MM.1S (cell line): ENCODE data around the gene TBX18.

Experiments
- DNase-seq: peaks from one replicate; pipeline ENCODE4 v3.0.0-alpha.2; 2015
- H2AFZ ChIP-seq: fragments of 300-600 bp; sonication (generic); 2 replicates; pipeline ENCODE4 v1.6.0; 2016; ENCODE audit warnings: antibody characterized with exemption, low read length
- H3F3A ChIP-seq: fragments of 300-600 bp; sonication (generic); 2 replicates; pipeline ENCODE4 v1.6.1; 2016; ENCODE audit warnings: mild to moderate bottlenecking, antibody characterized with exemption, low read length, moderate library complexity, mixed read lengths; ENCODE audit not compliant: insufficient read depth
- H3K27ac ChIP-seq: fragments of 300-600 bp; sonication (generic); 2 replicates; pipeline ENCODE4 v1.5.1; 2016; ENCODE audit warnings: mild to moderate bottlenecking, low read length
- H3K27me3 ChIP-seq: fragments of 300-600 bp; sonication (generic); replicated peaks from 2 replicates; pipeline ENCODE4 v1.6.0; 2016; ENCODE audit warnings: low read length; ENCODE audit not compliant: insufficient read depth
- H3K36me3 ChIP-seq: fragments of 300-600 bp; sonication (generic); replicated peaks from 2 replicates; pipeline ENCODE4 v1.6.1; 2016; ENCODE audit warnings: mild to moderate bottlenecking, low read length, mixed read lengths; ENCODE audit not compliant: insufficient read depth
- H3K4me1 ChIP-seq: fragments of 300-600 bp; sonication (generic); 2 replicates; pipeline ENCODE4 v1.6.1; 2016; ENCODE audit warnings: low read length, mixed read lengths
- H3K4me2 ChIP-seq: fragments of 300-600 bp; sonication (generic); 2 replicates; pipeline ENCODE4 v1.6.0; 2016; ENCODE audit warnings: low read depth, low read length
- H3K4me3 ChIP-seq: fragments of 300-600 bp; sonication (generic); 2 replicates; pipeline ENCODE4 v1.5.1; 2016; ENCODE audit warnings: low read length, mixed read lengths
- H3K79me2 ChIP-seq: fragments of 300-600 bp; sonication (generic); 2 replicates; pipeline ENCODE4 v1.6.1; 2016; ENCODE audit warnings: mixed run types, low read length, mixed read lengths
- H3K9ac ChIP-seq: fragments of 300-600 bp; sonication (generic); 2 replicates; pipeline ENCODE4 v1.6.1; 2016; ENCODE audit warnings: low read length, mixed read lengths
- H3K9me2 ChIP-seq: fragments of 300-600 bp; sonication (generic); replicated peaks from 2 replicates; pipeline ENCODE4 v1.6.1; 2016; ENCODE audit warnings: mild to moderate bottlenecking, low read length, mixed read lengths; ENCODE audit not compliant: insufficient read depth
- H3K9me3 ChIP-seq: fragments of 300-600 bp; sonication (generic); replicated peaks from 2 replicates; pipeline ENCODE4 v1.6.1; 2016; ENCODE audit warnings: mild to moderate bottlenecking, low read length, mixed read lengths; ENCODE audit not compliant: insufficient read depth
- H4K20me1 ChIP-seq: fragments of 300-600 bp; sonication (generic); 2 replicates; pipeline ENCODE4 v1.6.1; 2016; ENCODE audit warnings: mild to moderate bottlenecking, low read length, moderate library complexity, mixed read lengths; ENCODE audit not compliant: insufficient read depth
- EZH2 ChIP-seq: fragments of 300-600 bp; sonication (generic); optimal IDR thresholded peaks from 2 replicates; pipeline ENCODE3; 2017; ENCODE audit warnings: low read depth, mild to moderate bottlenecking, antibody characterized with exemption, low read length, mixed read lengths
- EZH2phosphoT487 ChIP-seq: fragments of 300-600 bp; sonication (generic); IDR thresholded peaks from 2 replicates; pipeline ENCODE4 v1.6.1; 2018; ENCODE audit warnings: antibody characterized with exemption, low read length
- TF ChIP-seq, protein P1 (sequence below): fragments of 300-600 bp; sonication (generic); IDR thresholded peaks from 2 replicates; pipeline ENCODE4 v1.5.1; 2016; ENCODE audit warnings: antibody characterized with exemption, low read length, mixed read lengths

TBX18 gene

GRCh38 chr6:84719152-84719551 lies 45.2 kb downstream of the TBX18 start:
- Histone ChIP-seq H3K4me3 (no peak overlapping the region), H3K9me3 (no peaks in the 10 kb centered on the region), H3K79me2 (no peaks in the 10 kb centered on the region), H3K4me2 (no peak overlapping the region), H4K20me1 (no peaks in the 10 kb centered on the region), H3K9ac (no peak overlapping the region), H3K27me3 (no peaks in the 10 kb centered on the region), H3K4me1 (no peaks in the 10 kb centered on the region), H3F3A (no peaks in the 10 kb centered on the region), H2AFZ (no peak overlapping the region), H3K9me2 (no peaks in the 10 kb centered on the region), H3K27ac (no peak overlapping the region), H3K36me3 (no peaks in the 10 kb centered on the region)
- TF ChIP-seq EZH2phosphoT487 = no peak
- no peak for TF ChIP-seq EZH2
- TF ChIP-seq, protein P1, sequence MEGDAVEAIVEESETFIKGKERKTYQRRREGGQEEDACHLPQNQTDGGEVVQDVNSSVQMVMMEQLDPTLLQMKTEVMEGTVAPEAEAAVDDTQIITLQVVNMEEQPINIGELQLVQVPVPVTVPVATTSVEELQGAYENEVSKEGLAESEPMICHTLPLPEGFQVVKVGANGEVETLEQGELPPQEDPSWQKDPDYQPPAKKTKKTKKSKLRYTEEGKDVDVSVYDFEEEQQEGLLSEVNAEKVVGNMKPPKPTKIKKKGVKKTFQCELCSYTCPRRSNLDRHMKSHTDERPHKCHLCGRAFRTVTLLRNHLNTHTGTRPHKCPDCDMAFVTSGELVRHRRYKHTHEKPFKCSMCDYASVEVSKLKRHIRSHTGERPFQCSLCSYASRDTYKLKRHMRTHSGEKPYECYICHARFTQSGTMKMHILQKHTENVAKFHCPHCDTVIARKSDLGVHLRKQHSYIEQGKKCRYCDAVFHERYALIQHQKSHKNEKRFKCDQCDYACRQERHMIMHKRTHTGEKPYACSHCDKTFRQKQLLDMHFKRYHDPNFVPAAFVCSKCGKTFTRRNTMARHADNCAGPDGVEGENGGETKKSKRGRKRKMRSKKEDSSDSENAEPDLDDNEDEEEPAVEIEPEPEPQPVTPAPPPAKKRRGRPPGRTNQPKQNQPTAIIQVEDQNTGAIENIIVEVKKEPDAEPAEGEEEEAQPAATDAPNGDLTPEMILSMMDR = no peak
- DNase-seq = no peak

DNA sequence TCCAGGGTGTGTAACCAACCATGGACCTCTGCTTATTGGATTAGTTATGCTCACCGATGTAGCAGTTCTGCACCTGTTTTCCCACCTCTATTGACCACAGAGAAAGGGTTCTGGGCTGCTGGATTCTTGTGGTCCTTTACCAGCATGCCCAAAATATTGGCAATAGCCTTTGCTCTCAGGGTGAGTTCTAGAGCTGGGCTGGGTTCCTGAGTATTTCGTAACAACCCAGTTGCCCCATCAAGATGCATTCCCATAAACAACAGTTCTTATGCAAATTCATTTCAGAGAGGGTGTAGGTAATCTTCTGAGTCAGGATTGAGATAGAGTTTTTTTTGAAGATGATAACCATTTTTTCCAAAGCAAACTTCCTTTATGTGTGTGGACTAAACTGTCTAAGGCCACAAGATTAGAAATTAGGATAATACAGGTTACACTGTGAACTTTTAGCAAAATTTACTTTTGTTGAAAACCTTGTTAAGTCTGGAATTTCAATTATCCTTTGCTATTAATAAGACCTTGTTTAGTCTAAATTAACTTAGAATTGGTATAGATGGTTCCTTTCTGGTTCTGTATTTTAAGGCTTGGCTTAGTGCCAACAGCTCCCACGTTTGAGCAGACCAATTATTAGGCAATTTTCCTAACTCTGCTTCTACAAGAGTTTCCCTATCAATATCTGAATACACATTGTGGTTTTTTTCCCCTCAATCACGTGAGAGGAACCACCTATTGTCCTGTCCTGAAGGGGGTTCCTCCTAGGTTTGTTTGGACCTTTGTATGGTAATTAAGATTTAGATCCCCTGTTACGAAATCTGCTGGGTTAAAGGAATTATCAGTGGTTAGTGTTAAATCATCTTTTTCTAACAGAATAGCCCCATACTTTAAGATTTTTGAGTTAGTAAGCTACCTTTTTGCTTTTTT lies 46.1 kb downstream of the TBX18 start:
- Histone ChIP-seq H3K36me3 (no peaks in the 10 kb centered on the region), H3K9me3 (no peaks in the 10 kb centered on the region), H4K20me1 (no peaks in the 10 kb centered on the region), H3K4me3 (no peak overlapping the region), H2AFZ (no peak overlapping the region), H3K27me3 (no peaks in the 10 kb centered on the region), H3K9ac (no peak overlapping the region), H3K27ac (no peak overlapping the region), H3K79me2 (no peaks in the 10 kb centered on the region), H3K9me2 (no peaks in the 10 kb centered on the region), H3K4me2 (no peak overlapping the region), H3F3A (no peaks in the 10 kb centered on the region), H3K4me1 (no peaks in the 10 kb centered on the region)
- TF ChIP-seq EZH2phosphoT487 (no peak), EZH2 (no peak)
- TF ChIP-seq, protein P1 = no peak
- no peak for DNase-seq

DNA sequence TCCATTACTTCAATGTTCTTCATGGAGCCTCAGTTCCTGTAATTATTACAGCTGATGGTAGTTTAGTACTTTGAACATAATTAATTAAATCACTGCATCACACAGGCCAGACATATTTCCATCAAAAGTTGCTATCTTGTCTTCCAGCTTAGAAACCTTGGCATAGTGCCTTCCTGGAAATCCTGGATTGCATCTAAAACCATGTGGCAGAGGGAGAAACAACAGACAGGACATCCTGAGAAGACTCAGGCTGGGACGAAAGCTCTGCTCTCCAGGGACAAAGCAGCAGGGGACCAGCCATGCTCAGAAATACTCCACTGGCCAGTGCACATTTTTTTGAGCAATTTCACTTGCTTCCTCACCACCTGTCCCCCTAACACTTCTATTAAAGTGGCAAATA lies 55.3 kb downstream of the TBX18 start:
- H3K27ac ChIP-seq = no peak overlapping the region
- no peak overlapping the region for H3K4me3 ChIP-seq
- no peaks in the 10 kb centered on the region for H3K27me3 ChIP-seq
- no peaks in the 10 kb centered on the region for H3K36me3 ChIP-seq
- H2AFZ ChIP-seq = no peak overlapping the region
- no peaks in the 10 kb centered on the region for H3K9me3 ChIP-seq
- H3K4me2 ChIP-seq = no peak overlapping the region
- no peak for DNase-seq
- H3F3A ChIP-seq = no peaks in the 10 kb centered on the region
- TF ChIP-seq EZH2 (no peak), EZH2phosphoT487 (no peak)
- TF ChIP-seq, protein P1 = no peak
- no peak overlapping the region for H3K9ac ChIP-seq
- no peaks in the 10 kb centered on the region for H3K4me1 ChIP-seq
- H3K9me2 ChIP-seq = no peaks in the 10 kb centered on the region
- H3K79me2 ChIP-seq = no peaks in the 10 kb centered on the region
- no peaks in the 10 kb centered on the region for H4K20me1 ChIP-seq
